CD14-positive monocyte (primary cell): ENCODE results near the gene VMAC. TPM values are rescaled to one million over a fixed set of nuclear protein-coding genes. Genes with fewer than 3 reads are reported as not detected.

ENCODE experiments used
- DNase-seq, 3 donors: peaks; one replicate each; pipeline ENCODE4 v3.0.0-alpha.2; 2011 to 2022
- H2AFZ ChIP-seq: 2 replicates; pipeline ENCODE4 v1.6.0; 2012; ENCODE audit warnings: mild to moderate bottlenecking, low read depth, low read length, inconsistent platforms; ENCODE audit not compliant: insufficient read depth, poor library complexity, severe bottlenecking
- H3K27ac ChIP-seq, 2 donors: 1 replicate in 1 of 2; 2 replicates in 1 of 2; pipeline ENCODE4 v1.5.1; 2012 to 2013; ENCODE audit warnings: low read length in 2 of 2, control low read depth in 1 of 2, inconsistent platforms in 1 of 2, low read depth in 1 of 2, mild to moderate bottlenecking in 1 of 2
- H3K27me3 ChIP-seq, 2 donors: one replicate each; pipeline versions ENCODE4 v1.6.0 to v1.6.1; 2011 to 2013; ENCODE audit warnings: low read length in 2 of 2; ENCODE audit not compliant: control insufficient read depth in 2 of 2, insufficient read depth in 2 of 2
- H3K36me3 ChIP-seq, 2 donors: replicated peaks in 1 of 2; 1 replicate in 1 of 2; 2 replicates in 1 of 2; pipeline versions ENCODE4 v1.5.1 to v1.6.1; 2012 to 2013; ENCODE audit warnings: low read length in 2 of 2, control low read depth in 1 of 2, inconsistent platforms in 1 of 2, mild to moderate bottlenecking in 1 of 2; ENCODE audit not compliant: insufficient read depth in 2 of 2, control insufficient read depth in 1 of 2
- H3K4me1 ChIP-seq, 2 donors: 1 replicate in 1 of 2; 2 replicates in 1 of 2; pipeline versions ENCODE4 v1.5.1 to v1.6.1; 2012 to 2013; ENCODE audit warnings: low read length in 2 of 2, control low read depth in 1 of 2, inconsistent platforms in 1 of 2, mild to moderate bottlenecking in 1 of 2, moderate library complexity in 1 of 2; ENCODE audit not compliant: insufficient read depth in 2 of 2, control insufficient read depth in 1 of 2
- H3K4me2 ChIP-seq: replicated peaks from 2 replicates; pipeline ENCODE3; 2012; ENCODE audit warnings: low read length, moderate library complexity, mild to moderate bottlenecking; ENCODE audit not compliant: poor library complexity, severe bottlenecking; ENCODE audit errors: extremely low read depth
- H3K4me3 ChIP-seq, 3 experiments: fragments of 200-600 bp in 1 of 3; sonication (generic) in 1 of 3; replicated peaks in 1 of 3; 1 replicate in 2 of 3; 2 replicates in 1 of 3; pipeline ENCODE4 v1.5.1; 2011 to 2013; ENCODE audit warnings: low read length in 3 of 3, mild to moderate bottlenecking in 3 of 3, control low read depth in 2 of 3, low read depth in 2 of 3, inconsistent platforms in 1 of 3, moderate library complexity in 1 of 3
- H3K79me2 ChIP-seq: 2 replicates; pipeline ENCODE4 v1.6.0; 2012; ENCODE audit warnings: mild to moderate bottlenecking, control low read depth, inconsistent platforms, low read length, moderate library complexity; ENCODE audit not compliant: insufficient read depth
- H3K9ac ChIP-seq: 2 replicates; pipeline ENCODE4 v1.6.0; 2017; ENCODE audit warnings: low read length, mild to moderate bottlenecking; ENCODE audit not compliant: insufficient read depth, poor library complexity, severe bottlenecking
- H3K9me3 ChIP-seq, 2 donors: replicated peaks in 1 of 2; 1 replicate in 1 of 2; 2 replicates in 1 of 2; pipeline versions ENCODE4 v1.5.1 to v1.6.1; 2012 to 2013; ENCODE audit warnings: low read length in 2 of 2, control low read depth in 1 of 2; ENCODE audit not compliant: control insufficient read depth in 1 of 2, insufficient read depth in 1 of 2
- H4K20me1 ChIP-seq: 2 replicates; pipeline ENCODE4 v1.6.0; 2012; ENCODE audit warnings: mild to moderate bottlenecking, low read length, control low read depth, moderate library complexity; ENCODE audit not compliant: insufficient read depth
- H3K27ac Mint-ChIP-seq, 7 donors: one replicate each; pipeline ENCODE4 v1.8.0; 2020; ENCODE audit warnings: mild to moderate bottlenecking in 7 of 7, mixed read lengths in 7 of 7, moderate library complexity in 6 of 7, inconsistent platforms in 2 of 7
- H3K27me3 Mint-ChIP-seq, 3 donors: one replicate each; pipeline ENCODE4 v1.8.0; 2021 to 2022; ENCODE audit warnings: low read depth in 3 of 3, mild to moderate bottlenecking in 3 of 3, mixed read lengths in 3 of 3, moderate library complexity in 3 of 3, inconsistent platforms in 1 of 3
- H3K36me3 Mint-ChIP-seq, 2 donors: one replicate each; pipeline ENCODE4 v1.8.0; 2020; ENCODE audit warnings: mixed read lengths in 2 of 2, inconsistent platforms in 1 of 2, mild to moderate bottlenecking in 1 of 2
- H3K4me1 Mint-ChIP-seq: one replicate; pipeline ENCODE4 v1.8.0; 2020; ENCODE audit warnings: mild to moderate bottlenecking, mixed read lengths
- H3K4me3 Mint-ChIP-seq, 2 donors: one replicate each; pipeline ENCODE4 v1.8.0; 2020; ENCODE audit warnings: mild to moderate bottlenecking in 2 of 2, mixed read lengths in 2 of 2, moderate library complexity in 1 of 2
- H3K9me3 Mint-ChIP-seq, 7 donors: one replicate each; pipeline ENCODE4 v1.8.0; 2020 to 2022; ENCODE audit warnings: mixed read lengths in 7 of 7, mild to moderate bottlenecking in 6 of 7, moderate library complexity in 6 of 7, inconsistent platforms in 2 of 7
- WGBS: methylation state at CpG from one replicate; pipeline ENCODE4 v1.1.5; 2013; ENCODE audit warnings: missing lambda C conversion rate; ENCODE audit not compliant: insufficient coverage; 5-methylcytosine and 5-hydroxymethylcytosine counted together
- intact Hi-C, 2 donors: fragments of 100-400 bp; cut with micrococcal nuclease; formaldehyde crosslinking; loops; one replicate each; pipeline versions ENCODE4 v1.15.0 to v1.15.1; 2023
- polyA plus RNA-seq, 3 donors: library from polyadenylated mRNA; depleted of rRNA in 1 of 3; unstranded in 2 of 3; stranded (reverse) in 1 of 3; fragments of 300-500 nt in 2 of 3; fragments of >200 nt in 1 of 3; fragmentation: Illumina TruSeq in 2 of 3; gene quantifications; 1 replicate in 2 of 3; 2 replicates in 1 of 3; pipeline ENCODE4 v1.2.3, GENCODE V29; 2012 to 2021
- TF ChIP-seq, protein P1 (sequence below): fragments of 200-600 bp; IDR thresholded peaks from one replicate; pipeline ENCODE4 v1.8.0; 2022; ENCODE audit warnings: antibody characterized with exemption, mild to moderate bottlenecking

VMAC gene
- polyA plus RNA-seq, 3 donors, result 3.1 to 13.0 (median 4.3) TPM

DNA sequence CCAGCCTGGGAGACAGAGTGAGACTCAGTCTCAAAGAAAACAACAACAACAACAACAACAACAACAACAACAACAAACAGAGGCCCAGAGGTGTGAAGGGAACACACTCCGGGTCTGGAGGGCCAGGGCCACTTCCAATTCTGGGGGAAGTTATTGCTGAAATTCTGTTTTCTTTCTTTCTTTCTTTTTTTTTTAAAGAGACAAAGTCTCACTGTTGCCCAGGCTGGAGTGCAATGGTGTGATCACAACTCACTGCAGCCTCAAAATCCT, 5.9 kb downstream of the VMAC start:
- Mint-ChIP-seq H3K27ac (peak overlapping the region in 2 of 7 donors; percentile 35 to 37), H3K4me3 (no peak overlapping the region), H3K9me3 (no peaks in the 10 kb centered on the region), H3K27me3 (no peaks in the 10 kb centered on the region), H3K36me3 (peaks cover 16 to 32% of the 10 kb centered on the region in 2 donors), H3K4me1 (peaks cover 3% of the 10 kb centered on the region)
- H3K36me3 ChIP-seq, result peaks cover 19 to 30% of the 10 kb centered on the region in 2 donors
- no peak for DNase-seq
- TF ChIP-seq, protein P1, sequence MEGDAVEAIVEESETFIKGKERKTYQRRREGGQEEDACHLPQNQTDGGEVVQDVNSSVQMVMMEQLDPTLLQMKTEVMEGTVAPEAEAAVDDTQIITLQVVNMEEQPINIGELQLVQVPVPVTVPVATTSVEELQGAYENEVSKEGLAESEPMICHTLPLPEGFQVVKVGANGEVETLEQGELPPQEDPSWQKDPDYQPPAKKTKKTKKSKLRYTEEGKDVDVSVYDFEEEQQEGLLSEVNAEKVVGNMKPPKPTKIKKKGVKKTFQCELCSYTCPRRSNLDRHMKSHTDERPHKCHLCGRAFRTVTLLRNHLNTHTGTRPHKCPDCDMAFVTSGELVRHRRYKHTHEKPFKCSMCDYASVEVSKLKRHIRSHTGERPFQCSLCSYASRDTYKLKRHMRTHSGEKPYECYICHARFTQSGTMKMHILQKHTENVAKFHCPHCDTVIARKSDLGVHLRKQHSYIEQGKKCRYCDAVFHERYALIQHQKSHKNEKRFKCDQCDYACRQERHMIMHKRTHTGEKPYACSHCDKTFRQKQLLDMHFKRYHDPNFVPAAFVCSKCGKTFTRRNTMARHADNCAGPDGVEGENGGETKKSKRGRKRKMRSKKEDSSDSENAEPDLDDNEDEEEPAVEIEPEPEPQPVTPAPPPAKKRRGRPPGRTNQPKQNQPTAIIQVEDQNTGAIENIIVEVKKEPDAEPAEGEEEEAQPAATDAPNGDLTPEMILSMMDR, result no peak
- no peak overlapping the region for H3K9ac ChIP-seq
- no peak overlapping the region for H3K27ac ChIP-seq
- peaks cover 2 to 3% of the 10 kb centered on the region in 2 donors for H3K4me1 ChIP-seq
- no peak overlapping the region for H2AFZ ChIP-seq
- H3K9me3 ChIP-seq, result no peaks in the 10 kb centered on the region
- no peaks in the 10 kb centered on the region for H3K27me3 ChIP-seq
- H3K4me3 ChIP-seq, result no peak overlapping the region
- H4K20me1 ChIP-seq, result no peaks in the 10 kb centered on the region
- no peak overlapping the region for H3K4me2 ChIP-seq
- intact Hi-C loops, result no loop called here
- H3K79me2 ChIP-seq, result peaks cover 3% of the 10 kb centered on the region
- no CpG with 5 or more reads among the region's 1 CpG for WGBS

DNA sequence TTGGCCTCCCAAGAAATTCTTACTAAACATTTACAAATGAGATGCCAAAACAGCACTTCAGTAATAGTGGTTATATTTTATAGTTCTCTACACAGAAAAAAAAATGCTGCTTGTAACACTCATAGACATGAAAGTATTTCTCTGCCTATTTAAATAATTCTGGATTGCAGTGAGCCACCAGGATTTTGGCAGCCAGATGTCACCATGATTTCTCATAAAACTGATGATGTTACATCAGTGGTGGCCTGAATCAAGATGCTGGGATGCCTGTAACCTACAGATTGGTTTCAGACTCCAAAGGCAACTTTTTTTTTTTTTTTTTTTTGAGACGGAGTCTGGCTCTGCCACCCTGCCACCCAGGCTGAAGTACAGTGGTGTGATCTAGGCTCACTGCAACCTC, 6.7 kb downstream of the VMAC start:
- intact Hi-C loops, result no loop called here
- Histone ChIP-seq H3K9me3 (no peaks in the 10 kb centered on the region), H3K27me3 (no peaks in the 10 kb centered on the region), H4K20me1 (no peaks in the 10 kb centered on the region), H3K4me3 (no peak overlapping the region), H3K9ac (no peak overlapping the region), H3K4me1 (no peaks in the 10 kb centered on the region), H3K4me2 (no peak overlapping the region), H3K36me3 (peaks cover 26 to 38% of the 10 kb centered on the region in 2 donors), H3K79me2 (no peaks in the 10 kb centered on the region), H3K27ac (no peak overlapping the region), H2AFZ (no peak overlapping the region)
- TF ChIP-seq, protein P1, result no peak
- Mint-ChIP-seq H3K36me3 (peaks cover 23 to 40% of the 10 kb centered on the region in 2 donors), H3K4me3 (no peak overlapping the region), H3K4me1 (no peaks in the 10 kb centered on the region), H3K9me3 (no peaks in the 10 kb centered on the region), H3K27ac (no peak overlapping the region), H3K27me3 (no peaks in the 10 kb centered on the region)
- no CpG with 5 or more reads among the region's 1 CpG for WGBS
- no peak for DNase-seq
